Thoracic aorta (tissue), 2 donors: Measurements from ENCODE around the gene RELA. TPM values are rescaled to one million over a fixed set of nuclear protein-coding genes. Genes with fewer than 3 reads are reported as not detected.

Source experiments
- ATAC-seq: fragments of 150-250 bp; one replicate; pipeline ENCODE4 v1.8.0; 2017; ENCODE audit warnings: low read depth; ENCODE audit not compliant: insufficient number of reproducible peaks, low FRiP score
- DNase-seq: peaks from one replicate; pipeline ENCODE4 v3.0.0-alpha.2; 2020; ENCODE audit warnings: low spot score
- H3K27ac ChIP-seq, 2 donors: fragments of 200-600 bp; sonication (generic); 1 replicate in 1 of 2; 2 replicates in 1 of 2; pipeline ENCODE4 v1.5.1; 2016; ENCODE audit warnings: mild to moderate bottlenecking in 2 of 2, moderate library complexity in 2 of 2
- H3K27me3 ChIP-seq: fragments of 200-600 bp; sonication (generic); replicated peaks from 2 replicates; pipeline ENCODE4 v1.6.0; 2016; ENCODE audit warnings: mild to moderate bottlenecking; ENCODE audit not compliant: insufficient read depth
- H3K36me3 ChIP-seq: fragments of 200-600 bp; sonication (generic); one replicate; pipeline ENCODE4 v1.5.1; 2016
- H3K4me1 ChIP-seq, 2 donors: fragments of 200-600 bp; sonication (generic); 1 replicate in 1 of 2; 2 replicates in 1 of 2; pipeline versions ENCODE4 v1.5.1 to v1.6.0; 2016; ENCODE audit warnings: low read depth in 2 of 2, mild to moderate bottlenecking in 1 of 2; ENCODE audit not compliant: control insufficient read depth in 1 of 2
- H3K4me3 ChIP-seq: fragments of 200-600 bp; sonication (generic); 2 replicates; pipeline ENCODE4 v1.5.1; 2016; ENCODE audit warnings: mild to moderate bottlenecking
- H3K9me3 ChIP-seq: fragments of 200-600 bp; sonication (generic); 2 replicates; pipeline ENCODE4 v1.5.1; 2016
- total RNA-seq, 2 donors: library from RNA; depleted of rRNA; stranded (reverse); fragments of >200 nt; gene quantifications; one replicate each; pipeline versions ENCODE4 v1.1.0 to v1.2.3, GENCODE V29; 2016
- TF ChIP-seq, protein P1 (sequence below): fragments of 200-600 bp; sonication (generic); IDR thresholded peaks from one replicate; pipeline ENCODE4 v1.5.1; 2019; ENCODE audit warnings: antibody characterized with exemption

RELA gene
- total RNA-seq, 2 donors from 2014 or later = 81.5 to 84.4 TPM

- Histone ChIP-seq H3K36me3 (peaks cover 59% of the 10 kb centered on the region), H3K27ac (no peak overlapping the region), H3K4me1 (peaks cover 11 to 17% of the 10 kb centered on the region in 2 donors), H3K27me3 (no peaks in the 10 kb centered on the region), H3K4me3 (no peak overlapping the region), H3K9me3 (no peaks in the 10 kb centered on the region)
- ATAC-seq (no peak), DNase-seq (no peak)
- TF ChIP-seq, protein P1, sequence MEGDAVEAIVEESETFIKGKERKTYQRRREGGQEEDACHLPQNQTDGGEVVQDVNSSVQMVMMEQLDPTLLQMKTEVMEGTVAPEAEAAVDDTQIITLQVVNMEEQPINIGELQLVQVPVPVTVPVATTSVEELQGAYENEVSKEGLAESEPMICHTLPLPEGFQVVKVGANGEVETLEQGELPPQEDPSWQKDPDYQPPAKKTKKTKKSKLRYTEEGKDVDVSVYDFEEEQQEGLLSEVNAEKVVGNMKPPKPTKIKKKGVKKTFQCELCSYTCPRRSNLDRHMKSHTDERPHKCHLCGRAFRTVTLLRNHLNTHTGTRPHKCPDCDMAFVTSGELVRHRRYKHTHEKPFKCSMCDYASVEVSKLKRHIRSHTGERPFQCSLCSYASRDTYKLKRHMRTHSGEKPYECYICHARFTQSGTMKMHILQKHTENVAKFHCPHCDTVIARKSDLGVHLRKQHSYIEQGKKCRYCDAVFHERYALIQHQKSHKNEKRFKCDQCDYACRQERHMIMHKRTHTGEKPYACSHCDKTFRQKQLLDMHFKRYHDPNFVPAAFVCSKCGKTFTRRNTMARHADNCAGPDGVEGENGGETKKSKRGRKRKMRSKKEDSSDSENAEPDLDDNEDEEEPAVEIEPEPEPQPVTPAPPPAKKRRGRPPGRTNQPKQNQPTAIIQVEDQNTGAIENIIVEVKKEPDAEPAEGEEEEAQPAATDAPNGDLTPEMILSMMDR = no peak
Observed at GRCh38 chr11:65620666-65621065, 42.0 kb downstream of the RELA start.

DNA sequence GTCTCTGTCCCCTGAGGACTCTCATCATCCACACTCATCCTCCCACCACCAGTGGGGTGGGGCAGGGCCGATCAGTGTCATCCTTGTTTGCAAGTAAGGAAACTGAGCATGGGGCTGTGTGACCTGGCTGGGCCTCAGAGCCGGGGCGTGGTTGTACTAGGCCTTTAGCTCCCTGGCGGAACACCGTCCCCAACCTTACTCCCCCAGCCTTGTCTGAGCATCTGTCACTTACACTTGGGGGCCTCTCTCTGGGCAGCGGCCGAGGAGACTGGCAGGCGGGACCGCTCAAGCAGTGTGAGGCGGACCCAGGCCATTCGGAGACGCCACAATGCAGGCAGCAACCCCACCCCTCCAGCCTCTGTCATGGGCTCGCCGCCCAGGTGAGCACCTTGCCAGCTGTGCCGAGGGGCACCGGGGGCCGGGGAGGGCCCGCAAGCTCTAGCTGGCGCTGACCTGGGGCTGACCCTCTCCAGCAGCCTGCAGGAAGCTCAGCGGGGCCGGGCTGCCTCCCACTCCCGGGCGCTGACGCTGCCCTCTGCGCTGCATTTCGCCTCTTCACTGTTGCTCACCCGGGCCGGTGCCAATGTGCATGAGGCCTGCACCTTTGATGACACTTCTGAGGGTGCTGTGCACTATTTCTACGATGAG is 43.3 kb downstream of the RELA start:
- Histone ChIP-seq H3K36me3 (peaks cover 47% of the 10 kb centered on the region), H3K9me3 (no peaks in the 10 kb centered on the region), H3K27me3 (no peaks in the 10 kb centered on the region), H3K4me3 (no peak overlapping the region), H3K27ac (no peak overlapping the region), H3K4me1 (peaks cover 11 to 17% of the 10 kb centered on the region in 2 donors)
- ATAC-seq = no peak
- DNase-seq = no peak
- TF ChIP-seq, protein P1 = no peak

DNA sequence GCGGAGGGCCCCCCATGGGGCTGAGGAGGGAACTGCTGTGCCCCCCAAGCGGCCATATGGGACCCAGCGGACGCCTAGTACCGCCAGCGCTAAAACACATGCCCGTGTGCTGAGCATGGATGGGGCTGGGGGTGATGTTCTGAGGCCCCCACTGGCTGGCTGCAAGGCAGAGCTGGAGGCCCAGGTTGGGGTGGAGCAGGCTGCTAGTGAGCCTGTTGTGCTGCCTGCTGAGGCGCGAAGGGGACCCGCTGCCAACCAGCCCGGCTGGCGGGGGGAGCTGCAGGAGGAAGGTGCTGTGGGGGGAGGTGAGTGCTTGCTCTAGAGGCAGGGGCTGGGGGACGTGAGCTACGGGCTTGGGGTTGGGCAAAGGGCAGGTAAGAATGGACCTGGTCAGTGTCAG is 44.0 kb downstream of the RELA start:
- TF ChIP-seq, protein P1 = no peak
- no peak overlapping the region for H3K4me3 ChIP-seq
- no peak for ATAC-seq
- no peak for DNase-seq
- no peak overlapping the region for H3K27ac ChIP-seq
- H3K4me1 ChIP-seq = peaks cover 11 to 17% of the 10 kb centered on the region in 2 donors
- no peaks in the 10 kb centered on the region for H3K27me3 ChIP-seq
- peaks cover 43% of the 10 kb centered on the region for H3K36me3 ChIP-seq
- H3K9me3 ChIP-seq = no peaks in the 10 kb centered on the region

DNA sequence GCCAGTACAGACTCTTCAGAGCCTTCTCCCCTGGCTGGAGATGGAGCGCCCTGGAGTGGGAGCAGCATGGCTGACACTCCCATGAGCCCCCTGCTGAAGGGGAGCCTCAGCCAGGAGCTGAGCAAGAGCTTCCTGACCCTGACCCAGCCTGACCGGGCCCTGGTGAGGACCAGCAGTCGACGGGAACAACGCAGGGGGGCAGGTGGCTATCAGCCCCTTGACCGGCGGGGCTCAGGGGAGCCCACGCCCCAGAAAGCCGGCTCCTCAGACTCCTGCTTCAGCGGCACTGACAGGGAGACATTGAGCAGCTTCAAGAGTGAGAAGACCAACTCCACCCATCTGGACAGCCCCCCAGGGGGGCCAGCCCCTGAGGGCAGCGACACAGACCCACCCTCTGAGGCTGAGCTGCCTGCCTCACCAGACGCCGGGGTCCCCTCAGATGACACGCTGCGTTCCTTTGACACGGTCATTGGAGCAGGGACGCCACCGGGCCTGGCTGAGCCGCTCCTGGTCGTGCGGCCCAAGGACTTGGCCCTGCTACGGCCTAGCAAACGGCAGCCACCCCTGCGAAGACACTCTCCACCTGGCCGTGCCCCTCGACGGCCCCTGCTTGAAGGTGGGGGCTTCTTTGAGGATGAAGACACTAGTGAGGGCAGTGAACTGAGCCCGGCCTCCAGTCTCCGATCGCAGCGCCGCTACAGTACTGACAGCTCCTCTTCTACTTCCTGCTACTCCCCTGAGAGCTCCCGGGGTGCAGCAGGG is 44.5 kb downstream of the RELA start:
- peaks cover 43% of the 10 kb centered on the region for H3K36me3 ChIP-seq

More for the DNA sequence above, 44.5 kb downstream of the RELA start:
- DNase-seq (no peak), ATAC-seq (no peak)
- TF ChIP-seq, protein P1 = no peak
- no peaks in the 10 kb centered on the region for H3K9me3 ChIP-seq
- peaks cover 13 to 19% of the 10 kb centered on the region in 2 donors for H3K4me1 ChIP-seq
- H3K27ac ChIP-seq = no peak overlapping the region
- no peaks in the 10 kb centered on the region for H3K27me3 ChIP-seq
- no peak overlapping the region for H3K4me3 ChIP-seq
